ENCODE measurements around the gene ADRA2A. TPM values are rescaled to one million over a fixed set of nuclear protein-coding genes. Genes with fewer than 3 reads are reported as not detected.

ADRA2A gene
- total and polyA plus RNA-seq, 11 donors: 0.19 to 3.9 (median 0.44) TPM

DNA sequence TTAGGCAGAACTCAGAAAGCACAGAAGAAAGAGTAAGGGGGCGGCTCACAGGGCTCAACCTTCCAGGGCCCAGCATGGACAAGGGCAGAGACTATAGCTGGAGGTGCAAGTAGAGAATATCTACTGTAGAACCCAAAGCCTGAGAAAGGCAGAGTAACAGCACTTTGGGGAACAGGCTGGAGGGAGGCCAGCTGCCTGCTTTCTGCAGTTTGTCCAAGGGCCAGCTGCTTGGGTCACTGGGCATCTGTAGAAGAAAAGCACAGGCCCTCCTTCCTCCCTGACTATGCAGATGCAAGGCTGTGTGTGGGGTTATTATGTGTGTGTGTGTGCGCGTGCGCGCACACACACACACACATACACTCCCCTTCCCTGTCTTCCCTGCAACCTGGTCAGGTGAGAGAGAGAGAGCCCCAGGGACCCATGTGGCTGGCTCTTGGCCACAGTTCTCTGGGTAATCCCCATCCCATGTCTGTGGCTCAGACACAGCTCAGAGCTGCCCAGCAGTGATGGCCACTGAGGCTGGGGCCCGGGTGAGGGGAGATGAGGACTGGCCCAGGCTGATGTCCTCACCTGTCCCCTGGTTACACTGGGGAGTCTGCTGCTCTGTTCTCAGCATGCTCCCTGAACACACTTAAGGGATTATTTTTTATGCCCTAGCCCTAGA, 9.0 kb downstream of the ADRA2A start:
- no peak overlapping the region for H3K4me3 ChIP-seq
- 80 to 92% (median 84%) methylated on average over 6 of the region's 6 CpGs for WGBS, 4 donors
- ATAC-seq (no peak), DNase-seq (no peak)
- H3K4me1 ChIP-seq: no peaks in the 10 kb centered on the region
- peaks cover 0 to 25% (median 0%) of the 10 kb centered on the region in 9 donors for H3K27me3 ChIP-seq
- H3K36me3 ChIP-seq: no peaks in the 10 kb centered on the region
- H3K27ac ChIP-seq: no peak overlapping the region
- H3K9me3 ChIP-seq: no peaks in the 10 kb centered on the region
- TF ChIP-seq POLR2A (IDR thresholded peaks at IDR 0.05): no peak
- TF ChIP-seq, protein P1, sequence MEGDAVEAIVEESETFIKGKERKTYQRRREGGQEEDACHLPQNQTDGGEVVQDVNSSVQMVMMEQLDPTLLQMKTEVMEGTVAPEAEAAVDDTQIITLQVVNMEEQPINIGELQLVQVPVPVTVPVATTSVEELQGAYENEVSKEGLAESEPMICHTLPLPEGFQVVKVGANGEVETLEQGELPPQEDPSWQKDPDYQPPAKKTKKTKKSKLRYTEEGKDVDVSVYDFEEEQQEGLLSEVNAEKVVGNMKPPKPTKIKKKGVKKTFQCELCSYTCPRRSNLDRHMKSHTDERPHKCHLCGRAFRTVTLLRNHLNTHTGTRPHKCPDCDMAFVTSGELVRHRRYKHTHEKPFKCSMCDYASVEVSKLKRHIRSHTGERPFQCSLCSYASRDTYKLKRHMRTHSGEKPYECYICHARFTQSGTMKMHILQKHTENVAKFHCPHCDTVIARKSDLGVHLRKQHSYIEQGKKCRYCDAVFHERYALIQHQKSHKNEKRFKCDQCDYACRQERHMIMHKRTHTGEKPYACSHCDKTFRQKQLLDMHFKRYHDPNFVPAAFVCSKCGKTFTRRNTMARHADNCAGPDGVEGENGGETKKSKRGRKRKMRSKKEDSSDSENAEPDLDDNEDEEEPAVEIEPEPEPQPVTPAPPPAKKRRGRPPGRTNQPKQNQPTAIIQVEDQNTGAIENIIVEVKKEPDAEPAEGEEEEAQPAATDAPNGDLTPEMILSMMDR (IDR thresholded peaks at IDR 0.05): no peak
- intact Hi-C loops (cut with DNase I): no loop called here

DNA sequence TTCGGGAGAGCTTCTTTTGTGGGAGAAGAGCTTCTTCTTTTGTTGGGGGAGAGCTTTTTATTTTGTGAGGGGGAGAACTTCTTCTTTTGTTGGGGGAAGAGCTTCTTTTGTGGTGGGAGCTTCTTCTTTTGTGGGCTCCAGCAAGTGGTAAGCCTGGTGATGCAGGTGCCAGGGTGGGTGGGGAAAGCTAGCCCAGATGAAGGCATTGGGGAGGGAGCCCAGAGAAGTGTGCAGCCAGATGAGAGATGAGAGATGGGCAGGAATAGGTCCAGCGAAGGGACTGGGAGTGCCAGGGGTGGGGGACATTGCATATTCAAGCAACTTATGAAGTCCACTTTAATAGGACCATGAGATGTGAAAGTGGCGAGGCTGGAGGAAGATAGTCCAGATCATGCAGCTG, 9.7 kb downstream of the ADRA2A start:
- H3K4me3 ChIP-seq: no peak overlapping the region
- DNase-seq: no peak
- no peaks in the 10 kb centered on the region for H3K4me1 ChIP-seq
- H3K27me3 ChIP-seq: peaks cover 0 to 18% (median 0%) of the 10 kb centered on the region in 9 donors
- H3K9me3 ChIP-seq: no peaks in the 10 kb centered on the region
- no peak overlapping the region for H3K27ac ChIP-seq
- H3K36me3 ChIP-seq: no peaks in the 10 kb centered on the region
- ATAC-seq: no peak
- TF ChIP-seq POLR2A (IDR thresholded peaks at IDR 0.05): no peak
- TF ChIP-seq, protein P1 (IDR thresholded peaks at IDR 0.05): no peak
- 56 to 59% (median 58%) methylated on average over 3 of the region's 3 CpGs for WGBS, 4 donors
- intact Hi-C loops (cut with DNase I): no loop called here

DNA sequence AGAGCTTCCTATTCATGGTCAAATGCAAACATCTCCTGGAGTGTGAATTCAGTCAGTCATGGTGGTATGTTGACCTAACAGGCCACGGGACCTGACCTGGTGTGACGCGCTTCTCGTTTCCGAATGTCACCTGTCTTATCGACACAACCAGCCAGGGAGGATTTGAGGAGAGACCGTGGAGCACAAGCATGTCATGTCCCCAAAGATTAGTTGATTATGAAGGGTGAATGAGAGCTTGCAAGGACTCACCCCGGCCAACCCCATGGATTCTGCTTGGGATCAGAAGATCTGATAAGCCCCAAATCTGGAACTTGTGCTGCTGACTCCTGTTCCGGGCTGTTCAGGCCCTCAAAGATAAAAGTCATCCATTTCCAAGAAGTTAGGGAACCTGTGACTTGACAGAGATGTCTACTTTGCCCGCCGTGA, 10.5 kb downstream of the ADRA2A start:
- TF ChIP-seq, protein P1 (IDR thresholded peaks at IDR 0.05): no peak
- no peak for TF ChIP-seq POLR2A (IDR thresholded peaks at IDR 0.05)
- Histone ChIP-seq H3K4me1 (no peaks in the 10 kb centered on the region), H3K27me3 (peaks cover 0 to 21% (median 0%) of the 10 kb centered on the region in 9 donors), H3K9me3 (no peaks in the 10 kb centered on the region), H3K4me3 (no peak overlapping the region), H3K27ac (no peak overlapping the region), H3K36me3 (no peaks in the 10 kb centered on the region)
- no peak for DNase-seq
- intact Hi-C loops (cut with DNase I): no loop called here
- no peak for ATAC-seq
- 84 to 89% (median 87%) methylated on average over 11 of the region's 11 CpGs for WGBS, 4 donors

DNA sequence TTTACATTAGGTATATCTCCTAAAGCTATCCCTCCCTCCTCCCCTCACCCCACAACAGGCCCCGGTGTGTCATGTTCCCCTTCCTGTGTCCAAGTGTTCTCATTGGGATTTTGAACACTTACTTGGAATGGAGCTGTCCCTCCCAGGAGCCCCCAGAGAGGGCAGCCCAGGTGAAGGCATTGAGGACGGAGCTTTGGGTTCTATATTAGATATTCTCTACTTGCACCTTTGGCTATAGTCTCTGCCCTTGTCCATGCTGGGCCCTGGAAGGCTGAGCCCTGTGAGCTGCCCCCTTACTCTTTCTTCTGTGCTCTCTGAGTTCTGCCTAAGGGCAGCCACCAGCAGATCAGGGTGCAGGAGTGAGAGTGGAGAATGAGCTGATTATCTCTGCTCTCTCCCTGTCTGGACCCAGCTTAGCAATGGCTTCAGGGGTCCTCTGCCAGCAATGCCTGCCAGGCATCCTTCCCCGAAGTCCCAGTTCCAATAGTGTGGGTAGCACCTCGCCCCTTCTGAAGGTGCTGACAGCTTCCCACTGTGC, 11.2 kb downstream of the ADRA2A start:
- intact Hi-C loops (cut with DNase I): no loop called here

More for the DNA sequence above, 11.2 kb downstream of the ADRA2A start:
- H3K4me3 ChIP-seq: no peak overlapping the region
- no peaks in the 10 kb centered on the region for H3K4me1 ChIP-seq
- ATAC-seq: no peak
- no peak overlapping the region for H3K27ac ChIP-seq
- 68 to 79% (median 79%) methylated on average over 4 of the region's 4 CpGs for WGBS, 4 donors
- peaks cover 0 to 21% (median 0%) of the 10 kb centered on the region in 9 donors for H3K27me3 ChIP-seq
- TF ChIP-seq, protein P1 (IDR thresholded peaks at IDR 0.05): no peak
- no peak for TF ChIP-seq POLR2A (IDR thresholded peaks at IDR 0.05)
- H3K9me3 ChIP-seq: no peaks in the 10 kb centered on the region
- no peaks in the 10 kb centered on the region for H3K36me3 ChIP-seq
- no peak for DNase-seq

Measured in heart left ventricle (tissue), 16 donors.